ENCODE data around the gene SULT1A2. TPM values are rescaled to one million over a fixed set of nuclear protein-coding genes. Genes with fewer than 3 reads are reported as not detected.
"Not testable (repeated sequence)": the region's sequence is repeated elsewhere in the genome, so short reads cannot be mapped to it uniquely, and the experiment has no call there.

SULT1A2 gene
- total RNA-seq, 1 donor from 2014 or later: not detected

DNA sequence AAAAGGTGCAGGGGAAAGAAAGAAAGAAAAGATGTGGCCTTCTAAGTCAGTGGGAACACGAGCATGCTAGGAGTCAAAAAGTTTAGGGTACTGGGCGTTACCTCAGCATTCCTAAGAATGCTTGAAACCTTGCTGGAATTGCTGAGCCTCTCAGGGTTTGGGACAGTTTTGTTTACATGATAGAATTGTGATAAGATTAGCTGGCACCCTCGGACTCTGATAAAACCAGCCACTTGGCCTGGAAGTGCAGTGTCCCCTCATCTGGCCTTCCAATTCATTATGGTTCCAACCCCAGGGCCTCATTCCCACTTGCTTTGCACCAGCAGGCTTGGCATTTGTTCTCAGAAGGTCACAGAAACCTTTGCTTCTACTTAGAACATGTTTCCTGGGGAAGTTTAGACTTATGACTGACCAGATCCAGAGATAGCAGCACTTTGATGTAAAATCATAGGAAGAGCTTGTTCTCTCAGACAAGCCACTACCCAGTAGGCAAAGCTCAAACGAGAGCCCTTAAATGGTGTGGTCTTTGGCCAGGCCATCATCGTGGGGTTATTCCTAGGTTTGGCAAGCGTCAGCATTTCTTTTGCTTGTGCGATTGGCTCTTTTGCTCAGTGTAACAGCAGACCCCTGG, 35.2 kb downstream of the SULT1A2 start:
- peak in 1 of 2 donors; percentile 45 for DNase-seq (ENCODE audit: low read depth in 2 of 2)

DNA sequence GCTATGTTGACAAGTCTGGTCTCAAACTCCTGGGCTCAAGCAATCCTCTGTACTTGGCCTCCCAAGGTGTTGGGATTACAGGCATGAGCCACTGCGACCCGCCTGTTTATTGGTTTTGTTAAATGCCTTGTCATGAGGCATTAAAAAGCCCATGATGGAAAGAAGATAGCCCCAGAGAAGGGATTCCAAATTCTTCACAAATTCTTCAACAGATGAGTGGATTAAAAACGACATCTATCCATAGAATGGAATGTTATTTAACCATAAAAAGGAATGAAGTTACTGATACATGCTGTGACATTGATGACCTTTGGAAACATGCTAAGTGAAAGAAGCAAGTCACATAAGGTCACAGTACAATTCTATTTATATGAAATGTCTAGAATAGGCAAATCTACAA, 38.4 kb downstream of the SULT1A2 start:
- no peak for DNase-seq (ENCODE audit: low read depth in 2 of 2)

DNA sequence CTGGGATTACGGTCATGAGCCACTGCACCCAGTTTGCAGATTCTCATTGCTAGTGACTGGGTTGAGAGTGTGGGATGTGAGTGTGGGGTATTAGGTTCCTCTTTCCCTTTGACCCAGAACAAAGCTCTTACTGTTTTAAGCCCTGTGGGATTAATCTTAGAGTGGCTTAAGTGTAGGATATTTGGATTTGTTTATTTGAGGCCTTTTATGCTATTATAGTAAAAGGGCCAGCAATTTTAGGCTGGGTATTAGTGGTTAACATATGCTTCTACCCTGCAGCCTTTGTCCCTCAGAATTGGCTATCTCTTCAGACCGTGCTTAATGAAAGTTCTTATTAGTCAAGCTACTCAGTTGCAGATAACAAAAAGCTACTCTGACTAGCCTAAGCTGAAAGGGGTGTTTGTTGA, 39.9 kb downstream of the SULT1A2 start:
- no peak for DNase-seq (ENCODE audit: low read depth in 2 of 2)

DNA sequence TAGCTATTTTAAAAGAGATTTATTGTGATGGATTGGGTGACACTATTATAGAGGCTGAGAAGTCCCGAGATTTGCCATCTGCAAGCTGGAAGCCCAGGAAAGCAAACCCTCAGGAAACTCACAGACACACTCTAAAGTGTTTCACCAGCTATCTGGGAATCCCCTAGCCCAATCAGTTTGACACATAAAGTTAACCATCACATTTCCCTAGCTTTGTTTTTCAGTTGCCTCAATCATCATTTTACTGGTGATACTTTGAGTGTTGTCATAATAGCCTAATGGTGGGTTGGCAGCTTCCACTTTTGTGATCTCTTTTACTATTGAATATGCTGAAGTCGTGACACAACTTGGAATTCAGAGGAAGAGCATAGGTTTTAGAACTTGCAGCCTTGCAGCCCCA, 41.3 kb downstream of the SULT1A2 start:
- DNase-seq (ENCODE audit: low read depth in 2 of 2): no peak

DNA sequence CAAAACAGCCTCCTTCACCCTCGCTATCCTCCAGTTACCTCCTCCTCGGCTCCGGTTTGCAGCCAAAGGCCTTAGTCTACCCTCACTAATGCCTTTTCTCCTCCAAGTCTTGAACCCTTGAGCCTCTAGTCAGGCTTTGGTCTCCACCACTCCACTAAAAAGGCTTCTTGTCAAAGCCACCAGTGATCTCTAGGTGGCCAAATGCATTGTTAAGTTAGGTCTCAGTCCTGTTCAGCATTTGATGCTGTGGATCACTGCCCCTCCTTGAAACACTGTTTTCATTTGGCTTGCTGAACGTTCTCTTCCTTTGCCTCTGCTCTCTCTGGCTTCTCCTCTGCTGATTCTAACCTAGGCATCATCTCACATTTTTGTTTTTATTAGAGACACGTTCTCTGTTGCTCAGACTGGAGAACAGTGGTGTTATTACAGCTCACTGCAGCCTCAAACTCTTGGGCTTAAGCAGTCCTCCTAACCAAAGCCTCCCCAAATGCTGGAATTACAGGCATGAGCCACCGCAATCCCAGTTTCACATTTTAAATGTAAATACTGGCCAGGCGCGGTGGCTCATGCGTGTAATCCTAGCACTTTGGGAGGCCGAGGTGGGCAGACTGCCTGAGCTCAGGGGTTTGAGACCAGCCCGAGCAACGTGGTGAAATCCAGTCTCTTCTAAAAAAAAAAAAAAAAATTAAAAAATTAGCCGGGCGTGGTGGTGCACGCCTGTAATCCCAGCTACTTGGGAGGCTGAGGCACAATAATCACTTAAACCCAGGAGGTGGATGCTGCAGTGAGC, 42.0 kb downstream of the SULT1A2 start:
- no peak for DNase-seq (ENCODE audit: low read depth in 2 of 2)

DNA sequence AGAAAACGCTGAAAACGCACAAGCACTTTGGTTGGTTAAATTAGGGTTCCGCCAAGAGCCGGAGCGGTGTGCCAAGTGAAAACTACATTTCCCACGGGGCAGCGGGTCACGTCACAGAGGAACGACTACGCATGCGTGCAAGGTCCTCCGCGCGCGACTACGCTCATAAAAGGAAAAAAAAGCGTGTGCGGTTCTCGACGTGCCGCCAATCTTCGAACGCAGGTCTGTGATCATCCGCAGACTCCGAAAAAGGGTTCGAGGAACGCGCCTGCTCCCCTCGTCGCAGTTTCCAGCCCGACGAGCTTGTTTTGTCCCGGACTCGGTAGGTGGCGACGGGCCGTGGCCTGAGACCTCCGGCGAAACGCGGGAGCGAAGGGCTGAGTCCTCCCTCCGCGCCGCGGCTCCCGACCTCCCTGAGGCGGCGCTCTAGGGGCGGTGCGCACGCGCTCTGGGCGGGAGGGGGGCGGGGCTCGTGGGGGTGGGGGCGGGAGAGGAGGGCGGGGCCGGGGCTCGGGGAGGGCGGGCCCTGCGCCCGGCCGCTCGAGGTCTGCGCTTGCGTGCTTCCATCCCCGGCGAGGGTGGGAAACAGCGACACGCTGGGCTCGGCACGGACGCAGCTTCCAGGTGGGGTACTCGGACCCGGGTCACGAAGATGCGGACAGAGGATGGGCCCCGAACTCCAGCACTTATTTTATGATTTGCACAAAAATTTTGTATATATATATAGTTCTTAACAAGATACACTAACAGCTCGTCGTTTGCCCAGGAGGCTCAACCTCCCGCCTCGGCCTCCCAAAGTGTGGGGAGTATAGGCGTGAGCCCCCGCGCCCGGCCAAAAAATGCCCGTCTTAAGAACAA, 42.8 kb downstream of the SULT1A2 start, which contains the start of gene SGF29:
TSS of gene SGF29 (plus strand) at position 145 of the 858 bp plus-strand sequence. CDS start 27,150 bp downstream, outside the sequence.
- peak; percentile 81 to 89 for DNase-seq (ENCODE audit: low read depth in 2 of 2)

DNA sequence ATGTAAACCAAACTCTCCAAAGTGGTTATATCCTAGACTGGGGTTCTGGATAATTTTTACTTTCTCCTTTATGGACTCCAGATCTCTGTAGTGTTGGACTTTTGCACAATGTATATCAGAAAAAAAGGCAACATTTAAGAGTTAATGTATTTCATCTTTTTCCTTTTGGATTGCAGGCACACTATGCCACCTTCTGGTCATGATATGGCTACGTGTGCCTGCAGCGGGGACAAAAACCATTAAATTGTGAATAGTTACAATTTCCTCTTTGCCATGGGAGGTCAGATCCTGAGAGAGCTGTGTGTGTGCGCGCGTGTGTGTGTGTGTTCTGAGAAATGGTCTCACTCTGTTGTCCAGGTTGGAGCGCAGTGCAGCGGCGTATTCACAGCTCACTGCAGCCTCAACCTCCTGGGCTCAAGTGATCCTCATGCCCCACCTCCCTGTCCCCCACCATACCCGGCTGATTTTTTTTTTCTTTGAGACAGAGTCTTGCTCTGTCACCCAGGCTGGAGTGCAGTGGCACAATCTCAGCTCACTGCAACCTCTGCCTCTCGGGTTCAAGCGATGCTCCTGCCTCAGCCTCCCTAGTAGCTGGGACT, 47.5 kb downstream of the SULT1A2 start:
- peak; percentile 48 to 62 for DNase-seq (ENCODE audit: low read depth in 2 of 2)

DNA sequence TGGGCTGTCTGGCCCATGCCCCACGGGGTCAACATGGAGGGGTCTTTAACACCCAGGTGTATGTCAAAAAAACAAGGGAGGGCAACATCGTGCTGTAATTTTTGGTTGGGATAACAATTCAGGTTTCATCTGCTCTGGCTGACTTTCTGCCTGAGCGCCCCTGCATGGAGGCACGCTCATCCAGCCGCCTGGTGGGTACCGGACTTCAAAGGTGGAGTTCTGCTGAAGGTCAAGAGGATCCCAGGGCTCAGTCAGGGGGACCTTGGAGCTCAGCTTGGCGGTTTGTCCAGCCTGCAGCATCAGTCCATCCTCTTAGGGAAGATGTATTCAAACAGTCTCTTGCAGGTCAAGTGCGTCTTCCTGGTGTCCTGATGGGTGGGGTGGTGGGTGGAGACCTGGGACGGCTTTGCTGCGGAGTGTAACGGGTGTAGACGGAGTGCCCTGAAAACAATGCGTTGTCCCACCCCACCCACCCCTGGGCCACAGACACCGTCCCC, 48.5 kb downstream of the SULT1A2 start:
- no peak for DNase-seq (ENCODE audit: low read depth in 2 of 2)

DNA sequence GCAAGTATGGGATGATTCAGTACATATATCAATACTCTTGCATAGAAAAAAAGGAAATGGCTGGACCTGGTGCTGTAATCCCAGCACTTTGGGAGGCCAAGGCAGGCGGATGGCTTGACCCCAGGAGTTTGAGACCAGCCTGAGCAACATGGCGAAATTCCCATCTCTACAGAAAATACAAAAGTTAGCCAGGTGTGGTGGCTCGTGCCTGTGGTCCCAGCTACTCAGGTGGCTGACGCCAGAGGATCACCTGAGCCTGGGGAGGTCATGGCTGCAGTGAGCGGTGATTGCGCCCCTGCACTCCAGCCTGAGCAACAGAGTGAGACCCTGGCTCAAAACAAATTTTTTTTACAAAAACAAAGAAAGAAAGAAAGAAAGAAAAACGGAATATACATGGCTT, 50.2 kb downstream of the SULT1A2 start:
- DNase-seq (ENCODE audit: low read depth in 2 of 2): no peak

DNA sequence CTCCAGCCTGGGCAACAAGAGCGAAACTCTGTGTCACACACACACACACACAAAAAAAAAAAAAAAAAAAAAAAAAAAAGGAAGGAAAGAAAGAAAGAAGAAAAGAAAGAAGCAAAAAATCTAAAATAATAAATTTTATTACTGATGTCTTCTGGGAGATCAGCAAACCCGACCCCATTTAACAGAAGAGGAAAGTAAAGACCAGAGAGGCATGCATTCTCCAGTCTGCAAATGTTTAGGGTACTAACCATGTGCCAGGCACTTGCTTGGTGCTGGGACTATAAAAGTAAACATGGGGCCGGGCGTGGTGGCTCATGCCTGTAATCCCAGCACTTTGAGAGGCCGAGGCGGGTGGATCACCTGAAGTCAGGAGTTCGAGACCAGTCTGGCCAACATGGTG, 50.9 kb downstream of the SULT1A2 start:
- DNase-seq (ENCODE audit: low read depth in 2 of 2): not testable (repeated sequence)

DNA sequence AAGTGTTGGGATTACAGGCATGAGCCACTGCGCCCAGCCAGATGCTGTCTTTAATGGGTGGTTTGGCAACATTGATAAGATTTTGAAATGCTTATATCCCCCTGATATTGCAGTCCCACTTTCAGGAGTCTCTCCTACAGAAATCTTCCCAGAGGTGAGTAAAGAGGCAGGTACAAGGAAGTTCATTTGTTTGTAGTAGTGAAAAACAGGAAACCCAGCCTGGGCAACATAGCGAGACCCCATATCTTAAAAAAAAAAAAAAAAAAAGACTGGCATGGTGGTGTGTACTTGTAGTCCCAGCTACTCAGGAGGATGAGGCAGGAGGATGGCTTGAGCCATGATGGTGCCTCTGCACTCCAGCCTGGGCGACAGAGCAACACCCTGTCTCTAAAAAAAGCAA, 51.9 kb downstream of the SULT1A2 start:
- DNase-seq (ENCODE audit: low read depth in 2 of 2): no peak

DNA sequence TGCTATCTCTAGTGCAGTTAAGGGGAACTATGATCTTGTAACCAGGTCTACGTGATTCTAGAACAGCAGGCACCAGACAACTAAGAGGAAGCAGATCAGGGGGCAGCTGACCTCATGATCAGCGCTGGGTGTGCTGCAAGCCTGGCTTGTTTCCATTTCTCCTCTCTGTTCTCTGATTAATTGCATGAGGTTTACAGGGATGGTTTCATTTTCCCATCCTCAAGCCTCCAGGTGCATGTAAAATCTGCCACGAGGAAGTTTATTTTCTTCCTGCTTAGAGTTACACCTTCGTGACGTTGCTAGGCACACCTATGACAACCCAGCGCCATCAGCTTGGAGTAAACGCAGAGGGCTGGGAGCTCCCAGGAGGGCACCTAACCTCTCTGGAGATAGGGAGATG, 53.8 kb downstream of the SULT1A2 start:
- DNase-seq (ENCODE audit: low read depth in 2 of 2): no peak

DNA sequence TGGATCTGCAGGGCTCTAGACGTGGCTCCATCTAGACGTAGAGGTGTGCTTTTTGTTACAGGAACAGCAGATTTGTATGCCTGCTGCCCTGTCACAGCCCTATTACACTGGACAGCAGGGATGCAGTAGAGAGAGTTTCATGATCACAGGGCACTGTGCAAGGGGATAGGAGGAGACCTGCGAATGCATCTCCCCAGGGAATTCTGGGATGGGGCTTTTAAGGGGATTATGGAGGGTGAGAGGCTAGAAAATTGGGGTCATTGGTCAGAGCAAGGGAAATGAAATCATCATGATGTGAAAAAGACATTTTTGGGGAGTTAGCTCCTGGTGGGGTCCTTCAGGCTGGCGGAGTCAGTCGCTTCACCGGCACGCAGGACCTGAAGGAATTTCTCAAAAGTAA, 54.2 kb downstream of the SULT1A2 start:
- no peak for DNase-seq (ENCODE audit: low read depth in 2 of 2)

Other genes starting within 250 kb of the SULT1A2 start
- gene NPIPB6, start 233.5 kb downstream of the SULT1A2 start, total RNA-seq: not detected in 2 replicates
- gene EIF3CL, start 193.2 kb downstream of the SULT1A2 start, total RNA-seq: 157 and 212 TPM in 2 replicates
- gene NPIPB7, start 124.7 kb downstream of the SULT1A2 start, total RNA-seq: not detected in 2 replicates
- gene CLN3, start 105.0 kb downstream of the SULT1A2 start, total RNA-seq: 13.1 and 18.8 TPM in 2 replicates
- under 0.01 TPM in 1 of 2 replicates, not detected in the other for gene APOBR, start 102.4 kb downstream of the SULT1A2 start, total RNA-seq
- not detected in 2 replicates for gene IL27, start 90.2 kb downstream of the SULT1A2 start, total RNA-seq
- 1.4 and 9.0 TPM in 2 replicates for gene NUPR1, start 58.1 kb downstream of the SULT1A2 start, total RNA-seq
- 5.3 and 6.8 TPM in 2 replicates for gene SGF29, start 43.1 kb downstream of the SULT1A2 start, total RNA-seq
- gene SULT1A1, start 13.0 kb upstream of the SULT1A2 start, total RNA-seq: 2.4 and 4.0 TPM in 2 replicates
- gene NPIPB8, start 41.0 kb upstream of the SULT1A2 start, total RNA-seq: 0.13 and 0.26 TPM in 2 replicates
- 255 and 283 TPM in 2 replicates for gene EIF3C, start 114.4 kb upstream of the SULT1A2 start, total RNA-seq
- gene NPIPB9, start 154.7 kb upstream of the SULT1A2 start, total RNA-seq: 0.77 and 1.3 TPM in 2 replicates
- gene ATXN2L, start 225.9 kb upstream of the SULT1A2 start, total RNA-seq: 16.4 and 31.0 TPM in 2 replicates
- 109 and 118 TPM in 2 replicates for gene TUFM, start 249.3 kb upstream of the SULT1A2 start, total RNA-seq

Measured in dermis microvascular lymphatic vessel endothelial cell (primary cell).